Lung (tissue), 12 donors: ENCODE data around the gene ULK4. TPM values are rescaled to one million over a fixed set of nuclear protein-coding genes. Genes with fewer than 3 reads are reported as not detected.

Source experiments
- ATAC-seq: fragments of 200-7000 bp; cut with Tn5 transposase; one replicate; pipeline ENCODE4 v1.9.1; 2020; ENCODE audit warnings: moderate number of reproducible peaks; ENCODE audit not compliant: insufficient read depth, low FRiP score
- DNase-seq, 3 donors: peaks; one replicate each; pipeline ENCODE4 v3.0.0-alpha.2; 2013 to 2017
- H3K27ac ChIP-seq, 2 donors: one replicate each; pipeline ENCODE4 v1.5.1; 2013; ENCODE audit warnings: mild to moderate bottlenecking in 2 of 2, moderate library complexity in 2 of 2, control low read depth in 1 of 2, inconsistent platforms in 1 of 2, low read depth in 1 of 2, low read length in 1 of 2
- H3K27me3 ChIP-seq, 3 donors: one replicate each; pipeline ENCODE4 v1.5.1; 2013; ENCODE audit warnings: low read length in 2 of 3; ENCODE audit not compliant: control insufficient read depth in 3 of 3, insufficient read depth in 3 of 3
- H3K36me3 ChIP-seq, 4 donors: one replicate each; pipeline ENCODE4 v1.5.1; 2013; ENCODE audit warnings: low read length in 4 of 4, mild to moderate bottlenecking in 1 of 4, moderate library complexity in 1 of 4; ENCODE audit not compliant: control insufficient read depth in 4 of 4, insufficient read depth in 4 of 4
- H3K4me1 ChIP-seq, 5 donors: one replicate each; pipeline ENCODE4 v1.5.1; 2013; ENCODE audit warnings: low read length in 5 of 5, mild to moderate bottlenecking in 2 of 5, moderate library complexity in 1 of 5; ENCODE audit not compliant: control insufficient read depth in 5 of 5, insufficient read depth in 5 of 5
- H3K4me3 ChIP-seq: one replicate; pipeline ENCODE4 v1.5.1; 2013; ENCODE audit warnings: mild to moderate bottlenecking, control low read depth, moderate library complexity
- H3K9ac ChIP-seq, 2 donors: one replicate each; pipeline ENCODE4 v1.5.1; 2013; ENCODE audit warnings: low read length in 2 of 2, control low read depth in 1 of 2; ENCODE audit not compliant: insufficient read depth in 1 of 2
- H3K9me3 ChIP-seq, 4 donors: one replicate each; pipeline ENCODE4 v1.5.1; 2013; ENCODE audit warnings: low read length in 3 of 4, mild to moderate bottlenecking in 1 of 4, moderate library complexity in 1 of 4; ENCODE audit not compliant: control insufficient read depth in 4 of 4, insufficient read depth in 3 of 4
- whole genome bisulfite sequencing, 2 donors: extraction: QIAGEN DNeasy Blood & Tissue Kit; methylation state at CpG; one replicate each; pipeline ENCODE4 v1.1.7; 2013; 5-methylcytosine and 5-hydroxymethylcytosine counted together
- polyA plus RNA-seq, 2 donors: library from polyadenylated mRNA; stranded (reverse); fragments of 200-250 nt; gene quantifications; one replicate each; pipeline ENCODE4 v1.2.1, GENCODE V29; 2013
- total RNA-seq, 2 donors: library from RNA; depleted of rRNA in 1 of 2; stranded (reverse); fragments of >200 nt in 1 of 2; gene quantifications; one replicate each; pipeline ENCODE4 v1.2.1, GENCODE V29; 2014 to 2021
- TF ChIP-seq, protein P1 (sequence below): IDR thresholded peaks from 2 replicates; pipeline ENCODE4 v1.5.1; 2012; ENCODE audit warnings: mild to moderate bottlenecking; ENCODE audit errors: control extremely low read depth, extremely low read depth
- donor health status: control.
- donor health status: control.
- donor health status: Bipolar disorder and iron deficiency.
- donor health status: healthy.
- donor health status: DM: yes; HTN: yes; CAD: no.

Gene ULK4
- total and polyA plus RNA-seq, 4 donors, result 2.8 to 56.0 (median 12.6) TPM

DNA sequence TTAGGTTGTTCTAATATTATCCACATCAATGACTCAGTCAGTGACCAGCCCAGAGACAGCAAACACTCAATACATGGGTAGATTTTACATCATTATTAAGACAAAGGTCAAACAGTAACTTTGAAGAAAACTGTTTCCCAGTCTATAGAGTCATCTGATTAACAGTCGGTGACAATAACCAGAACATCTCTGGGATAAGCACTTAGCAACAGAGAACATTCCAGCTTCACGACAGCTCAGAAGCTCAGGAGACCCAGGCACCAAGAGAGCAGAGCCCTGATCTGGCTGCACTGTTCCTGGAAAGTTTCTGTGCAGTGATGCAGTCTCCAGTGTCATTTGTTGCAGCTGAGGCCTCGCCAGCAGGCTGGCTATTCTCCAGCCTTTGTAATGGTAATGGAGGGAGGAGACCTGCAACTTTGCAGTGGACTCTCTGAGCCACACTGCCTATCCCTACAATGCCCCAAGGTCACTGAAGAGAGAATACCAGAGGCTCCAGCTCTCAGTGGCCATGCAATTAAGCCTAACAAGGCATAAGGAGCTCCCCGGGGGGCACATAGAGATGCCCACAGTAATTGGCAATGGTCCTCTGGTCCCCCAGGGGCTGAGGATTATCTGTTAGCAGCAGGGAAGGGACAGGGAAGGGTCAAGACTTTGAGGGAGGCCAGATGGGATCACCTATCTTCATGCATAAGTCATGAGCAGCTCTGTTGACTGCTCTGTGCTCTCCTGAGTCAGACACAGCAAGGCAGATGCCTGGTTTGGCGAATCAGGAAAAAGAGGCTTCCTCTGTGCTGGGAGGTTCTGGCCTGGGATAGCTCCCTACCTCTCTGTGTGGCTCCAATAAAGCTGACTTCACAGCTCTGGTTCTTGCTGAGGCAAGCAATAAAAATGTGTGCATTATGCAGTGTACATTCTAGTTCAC, 599.0 kb downstream of the ULK4 start:
- ATAC-seq, result no peak
- peaks cover 0 to 2% (median 0%) of the 10 kb centered on the region in 5 donors for H3K4me1 ChIP-seq
- no peak overlapping the region for H3K4me3 ChIP-seq
- no peaks in the 10 kb centered on the region for H3K27me3 ChIP-seq
- H3K36me3 ChIP-seq, result no peaks in the 10 kb centered on the region
- no peak overlapping the region for H3K27ac ChIP-seq
- TF ChIP-seq, protein P1, sequence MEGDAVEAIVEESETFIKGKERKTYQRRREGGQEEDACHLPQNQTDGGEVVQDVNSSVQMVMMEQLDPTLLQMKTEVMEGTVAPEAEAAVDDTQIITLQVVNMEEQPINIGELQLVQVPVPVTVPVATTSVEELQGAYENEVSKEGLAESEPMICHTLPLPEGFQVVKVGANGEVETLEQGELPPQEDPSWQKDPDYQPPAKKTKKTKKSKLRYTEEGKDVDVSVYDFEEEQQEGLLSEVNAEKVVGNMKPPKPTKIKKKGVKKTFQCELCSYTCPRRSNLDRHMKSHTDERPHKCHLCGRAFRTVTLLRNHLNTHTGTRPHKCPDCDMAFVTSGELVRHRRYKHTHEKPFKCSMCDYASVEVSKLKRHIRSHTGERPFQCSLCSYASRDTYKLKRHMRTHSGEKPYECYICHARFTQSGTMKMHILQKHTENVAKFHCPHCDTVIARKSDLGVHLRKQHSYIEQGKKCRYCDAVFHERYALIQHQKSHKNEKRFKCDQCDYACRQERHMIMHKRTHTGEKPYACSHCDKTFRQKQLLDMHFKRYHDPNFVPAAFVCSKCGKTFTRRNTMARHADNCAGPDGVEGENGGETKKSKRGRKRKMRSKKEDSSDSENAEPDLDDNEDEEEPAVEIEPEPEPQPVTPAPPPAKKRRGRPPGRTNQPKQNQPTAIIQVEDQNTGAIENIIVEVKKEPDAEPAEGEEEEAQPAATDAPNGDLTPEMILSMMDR, result no peak
- H3K9ac ChIP-seq, result no peak overlapping the region
- peak in 2 of 3 donors; percentile 14 to 34 for DNase-seq
- no peaks in the 10 kb centered on the region for H3K9me3 ChIP-seq
- 78 to 82% methylated on average over 5 of the region's 5 CpGs for WGBS, 2 donors

GRCh38 chr3:41357271-41357670, 604.6 kb downstream of the ULK4 start:
- H3K36me3 ChIP-seq, result no peaks in the 10 kb centered on the region
- H3K9me3 ChIP-seq, result no peaks in the 10 kb centered on the region
- no peaks in the 10 kb centered on the region for H3K27me3 ChIP-seq
- DNase-seq (no peak), ATAC-seq (no peak)
- no peak overlapping the region for H3K4me3 ChIP-seq
- H3K9ac ChIP-seq, result no peak overlapping the region
- WGBS, 2 donors, result 86 to 96% methylated on average over 9 of the region's 9 CpGs
- H3K27ac ChIP-seq, result no peak overlapping the region
- H3K4me1 ChIP-seq, result peaks cover 0 to 2% (median 0%) of the 10 kb centered on the region in 5 donors
- TF ChIP-seq, protein P1, result no peak

DNA sequence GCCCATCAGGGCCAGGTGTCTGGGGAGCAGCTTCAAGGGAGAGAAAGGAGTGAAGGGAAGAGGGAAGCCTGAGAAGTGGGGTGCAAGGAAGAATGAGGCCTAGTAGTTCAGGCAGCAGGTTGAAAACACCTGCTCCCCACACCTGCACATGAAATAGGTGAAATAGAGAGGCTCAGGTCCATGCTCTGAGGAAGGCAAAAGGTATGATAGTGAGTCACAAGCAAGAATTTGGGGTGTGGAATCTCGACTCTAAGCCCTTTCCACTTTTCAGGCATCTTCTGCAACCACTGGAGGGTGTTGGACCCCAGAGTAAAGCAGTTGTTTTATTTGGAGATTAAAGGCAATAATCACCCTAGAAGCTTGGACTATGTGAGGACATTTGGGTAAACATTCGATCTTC, 605.1 kb downstream of the ULK4 start:
- H3K4me3 ChIP-seq, result no peak overlapping the region
- no peak overlapping the region for H3K27ac ChIP-seq
- H3K27me3 ChIP-seq, result no peaks in the 10 kb centered on the region
- H3K4me1 ChIP-seq, result peaks cover 0 to 2% (median 0%) of the 10 kb centered on the region in 5 donors
- TF ChIP-seq, protein P1, result no peak
- H3K9ac ChIP-seq, result no peak overlapping the region
- H3K36me3 ChIP-seq, result no peaks in the 10 kb centered on the region
- ATAC-seq (no peak), DNase-seq (no peak)
- 87 to 91% methylated on average over 2 of the region's 2 CpGs for WGBS, 2 donors
- no peaks in the 10 kb centered on the region for H3K9me3 ChIP-seq
